Panc1 (cell line): ENCODE data around the gene AP3S2.

Source experiments
- POLR2AphosphoS5 ChIP-seq: IDR thresholded peaks from 2 replicates; pipeline ENCODE4 v1.6.1; 2012; ENCODE audit warnings: mild to moderate bottlenecking, low read depth, low read length, moderate library complexity
- SIN3A ChIP-seq: IDR thresholded peaks from 2 replicates; pipeline ENCODE4 v1.6.1; 2012; ENCODE audit warnings: low read depth, mild to moderate bottlenecking, low read length, moderate library complexity, borderline replicate concordance; ENCODE audit not compliant: insufficient read depth
- TF ChIP-seq, protein P1 (sequence below): fragments of 450-650 bp; IDR thresholded peaks from 2 replicates; pipeline ENCODE4 v1.5.1; 2017; ENCODE audit warnings: mild to moderate bottlenecking

DNA sequence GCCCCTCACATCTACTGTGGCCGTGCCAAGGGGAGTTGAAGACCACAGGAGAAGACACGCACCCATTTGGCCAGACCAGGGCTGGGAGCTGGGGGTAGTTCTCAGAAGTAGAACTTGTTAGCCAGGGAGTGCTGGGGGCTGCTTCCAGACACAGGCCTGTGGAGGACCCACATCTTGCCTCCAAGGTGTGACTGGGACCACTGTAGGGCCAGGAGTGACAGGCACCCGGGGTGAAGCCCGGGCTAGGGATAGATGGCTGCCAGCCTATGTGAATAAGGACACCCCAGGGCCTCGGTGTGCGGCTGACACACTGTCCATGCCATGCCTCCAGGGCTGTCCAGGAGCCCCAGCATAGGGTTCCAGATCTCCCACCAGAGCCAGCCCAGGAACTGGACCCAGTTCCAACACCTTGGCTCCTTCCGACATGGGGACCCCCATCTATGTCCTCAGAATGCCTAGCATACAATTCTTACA, 80.9 kb downstream of the AP3S2 start:
- TF ChIP-seq, protein P1, sequence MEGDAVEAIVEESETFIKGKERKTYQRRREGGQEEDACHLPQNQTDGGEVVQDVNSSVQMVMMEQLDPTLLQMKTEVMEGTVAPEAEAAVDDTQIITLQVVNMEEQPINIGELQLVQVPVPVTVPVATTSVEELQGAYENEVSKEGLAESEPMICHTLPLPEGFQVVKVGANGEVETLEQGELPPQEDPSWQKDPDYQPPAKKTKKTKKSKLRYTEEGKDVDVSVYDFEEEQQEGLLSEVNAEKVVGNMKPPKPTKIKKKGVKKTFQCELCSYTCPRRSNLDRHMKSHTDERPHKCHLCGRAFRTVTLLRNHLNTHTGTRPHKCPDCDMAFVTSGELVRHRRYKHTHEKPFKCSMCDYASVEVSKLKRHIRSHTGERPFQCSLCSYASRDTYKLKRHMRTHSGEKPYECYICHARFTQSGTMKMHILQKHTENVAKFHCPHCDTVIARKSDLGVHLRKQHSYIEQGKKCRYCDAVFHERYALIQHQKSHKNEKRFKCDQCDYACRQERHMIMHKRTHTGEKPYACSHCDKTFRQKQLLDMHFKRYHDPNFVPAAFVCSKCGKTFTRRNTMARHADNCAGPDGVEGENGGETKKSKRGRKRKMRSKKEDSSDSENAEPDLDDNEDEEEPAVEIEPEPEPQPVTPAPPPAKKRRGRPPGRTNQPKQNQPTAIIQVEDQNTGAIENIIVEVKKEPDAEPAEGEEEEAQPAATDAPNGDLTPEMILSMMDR, result no peak
- TF ChIP-seq POLR2AphosphoS5, result no peak
- no peak for TF ChIP-seq SIN3A
